ENCODE results near the gene KCNQ5.

KCNQ5 gene

GRCh38 chr6:72683797-72684196, 61.9 kb downstream of the KCNQ5 start:
- no peak for DNase-seq

GRCh38 chr6:72689107-72689954, 67.5 kb downstream of the KCNQ5 start:
- DNase-seq: no peak

GRCh38 chr6:72691249-72691648, 69.4 kb downstream of the KCNQ5 start:
- no peak for DNase-seq

GRCh38 chr6:72696055-72696454, 74.2 kb downstream of the KCNQ5 start:
- no peak for DNase-seq

GRCh38 chr6:72699159-72699558, 77.3 kb downstream of the KCNQ5 start:
- no peak for DNase-seq

- DNase-seq: no peak
Measured at GRCh38 chr6:72702421-72702820, 80.6 kb downstream of the KCNQ5 start.

GRCh38 chr6:72703093-72703492, 81.2 kb downstream of the KCNQ5 start:
- no peak for DNase-seq

GRCh38 chr6:72704979-72705378, 83.1 kb downstream of the KCNQ5 start:
- DNase-seq: no peak

GRCh38 chr6:72709431-72709830, 87.6 kb downstream of the KCNQ5 start:
- DNase-seq: no peak

- no peak for DNase-seq
Measured at GRCh38 chr6:72711731-72712130, 89.9 kb downstream of the KCNQ5 start.

GRCh38 chr6:72712910-72713309, 91.0 kb downstream of the KCNQ5 start:
- DNase-seq: no peak

GRCh38 chr6:72715119-72715518, 93.3 kb downstream of the KCNQ5 start:
- no peak for DNase-seq

GRCh38 chr6:72716916-72717315, 95.1 kb downstream of the KCNQ5 start:
- DNase-seq: no peak

- no peak for DNase-seq
Measured at GRCh38 chr6:72720464-72720863, 98.6 kb downstream of the KCNQ5 start.

GRCh38 chr6:72721346-72721745, 99.5 kb downstream of the KCNQ5 start:
- no peak for DNase-seq

- no peak for DNase-seq
Measured at GRCh38 chr6:72724545-72724944, 102.7 kb downstream of the KCNQ5 start.

GRCh38 chr6:72728706-72729343, 107.0 kb downstream of the KCNQ5 start:
- DNase-seq: no peak

GRCh38 chr6:72733045-72733444, 111.2 kb downstream of the KCNQ5 start:
- no peak for DNase-seq

GRCh38 chr6:72738091-72738490, 116.2 kb downstream of the KCNQ5 start:
- DNase-seq: no peak

- DNase-seq: no peak
Measured at GRCh38 chr6:72739368-72739779, 117.5 kb downstream of the KCNQ5 start.

GRCh38 chr6:72740135-72740534, 118.3 kb downstream of the KCNQ5 start:
- DNase-seq: no peak

GRCh38 chr6:72741083-72741482, 119.2 kb downstream of the KCNQ5 start:
- no peak for DNase-seq

GRCh38 chr6:72742001-72742673, 120.3 kb downstream of the KCNQ5 start:
- DNase-seq: no peak

- DNase-seq: no peak
Measured at GRCh38 chr6:72746276-72746675, 124.4 kb downstream of the KCNQ5 start.

Measured in NCI-H1417 treated with DMSO at 0.1 percent for 48 hours (cell line).